ENCODE data around the gene SLIRP. TPM values are rescaled to one million over a fixed set of nuclear protein-coding genes. Genes with fewer than 3 reads are reported as not detected.
"Not testable (repeated sequence)": the region's sequence is repeated elsewhere in the genome, so short reads cannot be mapped to it uniquely, and the experiment has no call there.

The SLIRP gene
- total RNA-seq, 1 donor from 2014 or later = 161 TPM

DNA sequence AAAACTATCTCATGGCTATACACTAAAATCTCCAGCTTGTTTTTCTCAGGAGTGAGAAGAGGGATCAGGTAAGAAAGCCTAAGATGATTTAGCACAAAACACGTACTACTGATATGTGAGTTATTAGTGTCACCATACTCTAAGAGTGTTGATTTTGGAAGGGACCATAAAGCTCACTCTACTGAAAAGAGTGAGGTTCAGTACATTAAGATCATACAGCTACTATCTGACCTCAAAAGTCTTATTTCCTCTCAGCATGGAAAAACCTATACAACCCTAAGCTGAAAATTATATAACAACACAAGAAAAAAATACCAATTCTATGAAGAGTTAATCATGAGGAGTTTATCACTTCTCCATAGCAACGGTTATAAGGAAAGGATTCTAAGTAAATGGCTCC, 33.5 kb downstream of the SLIRP start:
- no peak for DNase-seq (ENCODE audit: low read depth in 2 of 2)

DNA sequence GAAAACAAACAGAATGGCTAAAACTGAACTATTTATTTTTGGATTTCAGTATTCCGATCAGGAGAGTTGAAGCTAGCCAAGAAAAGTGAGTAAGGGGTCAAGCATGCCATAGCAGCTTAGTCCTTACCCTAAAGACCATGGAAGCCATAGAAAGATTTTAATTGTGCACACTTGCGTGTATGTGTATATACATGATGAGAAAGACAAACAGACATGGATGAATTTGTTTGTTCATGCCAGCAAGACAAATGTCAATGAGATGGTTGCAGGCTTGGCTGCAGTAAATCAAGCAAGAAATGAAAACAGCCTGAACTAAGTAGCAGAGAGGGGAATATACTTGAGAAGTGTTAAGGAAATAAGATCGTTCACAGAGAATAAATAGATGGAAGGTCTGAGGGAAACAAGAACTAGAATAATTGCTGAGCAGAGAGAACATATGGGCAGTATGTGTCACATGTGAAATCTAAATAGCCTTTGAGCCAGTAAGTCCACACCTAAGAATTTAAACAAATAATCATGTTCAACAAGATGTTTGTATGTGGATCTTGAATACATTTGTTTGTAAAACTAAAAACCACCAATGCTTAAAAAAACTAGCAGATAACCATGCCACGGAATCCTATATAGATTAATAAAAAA, 38.3 kb downstream of the SLIRP start:
- no peak for DNase-seq (ENCODE audit: low read depth in 2 of 2)

- DNase-seq (ENCODE audit: low read depth in 2 of 2) = not testable (repeated sequence)
Observed at GRCh38 chr14:77747425-77747824, 39.5 kb downstream of the SLIRP start.

GRCh38 chr14:77752266-77752665, 44.4 kb downstream of the SLIRP start:
- no peak for DNase-seq (ENCODE audit: low read depth in 2 of 2)

DNA sequence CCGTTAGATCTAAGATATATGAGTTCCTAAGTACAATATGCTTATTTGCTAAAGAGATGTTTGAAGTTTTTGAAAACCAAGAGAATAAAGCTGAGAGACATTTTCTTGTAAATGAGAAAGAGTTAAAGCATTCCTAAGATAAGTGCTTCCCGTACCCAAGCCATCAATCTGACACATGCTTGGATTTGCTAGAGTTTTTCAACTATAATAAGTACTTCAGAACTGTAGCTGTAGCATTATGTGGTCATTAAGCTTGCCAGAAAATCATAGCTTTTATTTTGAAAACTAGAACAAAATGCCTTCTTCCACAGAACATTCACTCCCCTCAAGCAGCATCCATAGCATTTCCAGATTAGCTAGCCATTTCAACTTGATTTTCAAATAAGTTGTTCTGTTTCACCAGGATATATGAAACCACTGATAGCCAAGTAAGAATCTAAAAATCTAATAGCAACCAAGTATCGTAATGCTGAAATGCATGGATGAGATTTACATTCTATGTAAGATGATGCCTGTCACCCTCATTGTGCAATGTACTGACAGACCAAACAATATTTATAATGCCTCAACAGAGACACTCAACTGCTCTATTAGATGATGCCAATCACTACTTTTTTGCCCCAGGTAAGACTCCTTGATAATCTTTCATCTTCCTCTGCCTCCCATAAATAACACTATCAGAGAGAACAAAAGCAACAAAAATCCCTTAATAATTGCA, 45.1 kb downstream of the SLIRP start:
- DNase-seq (ENCODE audit: low read depth in 2 of 2) = no peak

- peak; percentile 93 to 95 for DNase-seq (ENCODE audit: low read depth in 2 of 2)
Observed at GRCh38 chr14:77760381-77761204, 52.7 kb downstream of the SLIRP start, which contains the start of gene SNW1. Gene SNW1 (minus strand): TSS chr14:77761156. CDS start chr14:77761127, 29 bp downstream.

DNA sequence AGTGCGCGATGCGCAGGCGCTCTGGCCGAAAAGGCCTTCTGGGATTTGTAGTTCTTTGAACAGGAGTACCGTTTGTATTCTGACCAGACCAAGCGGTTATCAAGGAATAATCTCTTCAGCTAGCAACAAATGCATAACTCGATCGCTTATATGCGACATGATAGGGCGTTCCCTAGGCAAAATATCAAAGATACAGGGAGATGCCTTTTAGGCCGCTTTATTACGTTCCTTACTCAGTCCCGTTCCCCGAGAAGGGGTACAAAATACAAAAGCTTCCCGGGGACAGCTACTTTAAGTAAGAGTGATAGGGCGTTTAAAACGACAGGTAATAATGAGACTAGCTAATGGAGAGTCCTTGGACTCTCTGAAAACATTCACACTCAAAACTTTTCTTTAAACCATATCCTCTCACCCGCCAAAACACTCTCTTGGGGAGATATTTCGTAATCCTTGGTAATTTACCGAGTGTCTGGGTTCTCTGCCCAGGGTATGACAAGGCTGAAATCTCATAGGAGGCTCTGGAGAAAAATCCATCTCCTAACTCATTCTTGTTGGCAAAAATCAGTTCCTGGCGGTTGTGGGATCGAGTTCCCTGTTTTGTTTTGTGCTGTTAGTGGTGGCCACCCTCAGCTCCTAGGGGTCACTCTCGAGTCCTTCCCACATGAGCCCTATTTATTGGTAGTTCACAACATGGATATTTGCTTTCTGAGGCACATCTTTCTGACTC, 53.5 kb downstream of the SLIRP start:
- DNase-seq (ENCODE audit: low read depth in 2 of 2) = peak in 1 of 2 donors; percentile 36

DNA sequence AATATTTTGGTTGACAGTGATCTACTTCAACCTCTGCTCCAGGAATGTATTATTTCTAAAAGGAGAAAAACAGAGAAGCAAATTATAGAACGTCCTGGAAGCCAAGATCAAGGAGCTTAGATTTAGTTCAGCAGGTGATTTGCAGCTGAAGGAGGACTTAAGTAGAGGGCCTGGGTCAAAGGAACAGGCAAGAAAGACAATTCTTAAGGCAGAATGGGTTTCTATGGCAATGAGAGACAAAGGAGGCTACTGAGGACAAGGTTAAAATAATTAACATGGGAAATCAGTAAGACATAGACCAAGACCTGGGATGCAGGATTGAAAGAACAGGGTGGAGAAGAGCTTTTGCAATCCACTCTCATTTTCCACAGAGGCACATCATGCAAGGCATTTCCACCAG, 55.4 kb downstream of the SLIRP start:
- DNase-seq (ENCODE audit: low read depth in 2 of 2) = no peak

DNA sequence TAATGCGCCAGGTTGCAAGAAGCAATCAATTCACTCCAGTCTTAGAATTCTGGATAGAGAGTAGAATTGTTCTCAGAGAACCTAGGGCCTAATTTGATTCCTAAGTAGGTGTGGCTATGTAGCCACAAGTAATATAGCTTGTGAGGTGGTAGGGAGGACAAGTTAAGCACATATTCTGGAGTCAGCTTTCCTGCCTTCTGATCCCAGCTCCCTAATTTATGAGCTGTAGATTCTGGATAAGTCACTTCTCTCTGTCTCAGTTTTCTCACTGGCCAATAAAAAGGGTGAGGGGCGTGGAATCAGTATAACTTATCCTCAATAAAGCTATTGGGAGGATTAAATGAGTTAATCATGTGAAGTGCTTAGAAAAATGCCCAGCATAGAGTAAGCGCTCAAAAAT, 56.1 kb downstream of the SLIRP start:
- no peak for DNase-seq (ENCODE audit: low read depth in 2 of 2)

Other genes with a start within 250 kb of the SLIRP start
- gene ISM2, start 209.3 kb upstream of the SLIRP start, total RNA-seq = under 0.01 TPM in 2 replicates
- 60.2 and 68.7 TPM in 2 replicates for gene SPTLC2, start 91.5 kb upstream of the SLIRP start, total RNA-seq
- 6.9 and 9.0 TPM in 2 replicates for gene ALKBH1, start 80 bp upstream of the SLIRP start, total RNA-seq
- gene SNW1, start 53.1 kb downstream of the SLIRP start, total RNA-seq = 37.2 and 37.5 TPM in 2 replicates
- gene ADCK1, start 92.0 kb downstream of the SLIRP start, total RNA-seq = 2.2 and 3.4 TPM in 2 replicates

All from dermis microvascular lymphatic vessel endothelial cell (primary cell).